A172 (cell line): Measurements from ENCODE around the gene ESYT3. TPM values are rescaled to one million over a fixed set of nuclear protein-coding genes. Genes with fewer than 3 reads are reported as not detected.
A peak's percentile ranks its signal among the peaks of the same experiment; 100 is the strongest.
"Not testable (repeated sequence)": the region's sequence is repeated elsewhere in the genome, so short reads cannot be mapped to it uniquely, and the experiment has no call there.

Experiments
- DNase-seq: peaks from one replicate; pipeline ENCODE4 v3.0.0-alpha.2; 2015; ENCODE audit warnings: low spot score
- total RNA-seq: library from RNA; depleted of rRNA; stranded (reverse); fragments of >200 nt; shearing (Covaris generic); gene quantifications from 2 replicates; pipeline ENCODE4 v1.2.3, GENCODE V29; 2014; rRNA removed

The ESYT3 gene
- total RNA-seq, 1 experiment from 2014 or later, result 0.16 TPM

- no peak for DNase-seq
Measured at GRCh38 chr3:138492980-138493675, 58.7 kb downstream of the ESYT3 start.

GRCh38 chr3:138493804-138494606 lies 59.6 kb downstream of the ESYT3 start:
- peak; percentile 78 for DNase-seq

- no peak for DNase-seq
Measured at GRCh38 chr3:138494607-138494929, 60.2 kb downstream of the ESYT3 start.

GRCh38 chr3:138495638-138496037 lies 61.2 kb downstream of the ESYT3 start:
- not testable (repeated sequence) for DNase-seq

- no peak for DNase-seq
Measured at GRCh38 chr3:138496436-138496835, 62.0 kb downstream of the ESYT3 start.

GRCh38 chr3:138497021-138497420 lies 62.6 kb downstream of the ESYT3 start:
- DNase-seq, result no peak

GRCh38 chr3:138497851-138498250 lies 63.4 kb downstream of the ESYT3 start:
- DNase-seq, result no peak

- no peak for DNase-seq
Measured at GRCh38 chr3:138498991-138499390, 64.6 kb downstream of the ESYT3 start.

GRCh38 chr3:138507524-138507923 lies 73.1 kb downstream of the ESYT3 start:
- no peak for DNase-seq

- DNase-seq, result no peak
Measured at GRCh38 chr3:138509586-138509985, 75.2 kb downstream of the ESYT3 start.

GRCh38 chr3:138511945-138512344 lies 77.5 kb downstream of the ESYT3 start:
- no peak for DNase-seq

GRCh38 chr3:138513090-138513843 lies 78.9 kb downstream of the ESYT3 start:
- DNase-seq, result no peak

GRCh38 chr3:138521445-138521844 lies 87.0 kb downstream of the ESYT3 start:
- DNase-seq, result not testable (repeated sequence)

Other genes with a start within 250 kb of the ESYT3 start
- gene ARMC8, start 247.3 kb upstream of the ESYT3 start, total RNA-seq, result 45.7 and 65.1 TPM in 2 replicates
- not detected in 2 replicates for gene NME9, start 104.8 kb upstream of the ESYT3 start, total RNA-seq
- 32.7 and 72.2 TPM in 2 replicates for gene MRAS, start 86.0 kb upstream of the ESYT3 start, total RNA-seq
- 27.0 and 30.0 TPM in 2 replicates for gene CEP70, start 159.6 kb downstream of the ESYT3 start, total RNA-seq
- 21.9 and 27.6 TPM in 2 replicates for gene FAIM, start 174.2 kb downstream of the ESYT3 start, total RNA-seq